Activated CD4-positive, alpha-beta T cell treated with anti-CD3 and anti-CD28 coated beads for 4 hours (primary cell): ENCODE data around the gene MRPL10.

Experiments
- DNase-seq, 2 donors: peaks; one replicate each; pipeline ENCODE4 v3.0.0-alpha.2; 2020

Gene MRPL10

GRCh38 chr17:47831003-47831933 lies at the start of gene MRPL10, which contains the start of gene LRRC46:
MRPL10 (minus strand) TSS chr17:47831541; CDS start chr17:47831511, 30 bp downstream.
LRRC46 (plus strand) TSS chr17:47831670; CDS start chr17:47831990, 320 bp downstream.
- peak; percentile 90 to 91 for DNase-seq

- DNase-seq = no peak
Observed at GRCh38 chr17:47879776-47880454, 48.6 kb upstream of the MRPL10 start.

GRCh38 chr17:47879028-47879585 lies 47.8 kb upstream of the MRPL10 start:
- no peak for DNase-seq

GRCh38 chr17:47878203-47879027 lies 47.1 kb upstream of the MRPL10 start:
- DNase-seq = no peak

- DNase-seq = no peak
Observed at GRCh38 chr17:47877368-47878034, 46.2 kb upstream of the MRPL10 start.

GRCh38 chr17:47875011-47875985 lies 44.0 kb upstream of the MRPL10 start:
- DNase-seq = no peak

GRCh38 chr17:47873200-47874090 lies 42.1 kb upstream of the MRPL10 start:
- DNase-seq = no peak

- DNase-seq = no peak
Observed at GRCh38 chr17:47872651-47873161, 41.4 kb upstream of the MRPL10 start.

- no peak for DNase-seq
Observed at GRCh38 chr17:47872019-47872650, 40.8 kb upstream of the MRPL10 start.

GRCh38 chr17:47871048-47871447 lies 39.7 kb upstream of the MRPL10 start:
- DNase-seq = no peak

- no peak for DNase-seq
Observed at GRCh38 chr17:47870056-47870455, 38.7 kb upstream of the MRPL10 start.

GRCh38 chr17:47869114-47869513 lies 37.8 kb upstream of the MRPL10 start:
- no peak for DNase-seq

- no peak for DNase-seq
Observed at GRCh38 chr17:47867813-47868533, 36.6 kb upstream of the MRPL10 start.

GRCh38 chr17:47866941-47867340 lies 35.6 kb upstream of the MRPL10 start:
- no peak for DNase-seq

- no peak for DNase-seq
Observed at GRCh38 chr17:47864791-47865216, 33.5 kb upstream of the MRPL10 start.

GRCh38 chr17:47862621-47863440 lies 31.5 kb upstream of the MRPL10 start:
- no peak for DNase-seq

- no peak for DNase-seq
Observed at GRCh38 chr17:47860386-47860785, 29.0 kb upstream of the MRPL10 start.
